HG02884 (cell line): Measurements from ENCODE around the gene ATP9A.
"Not testable (repeated sequence)": the region's sequence is repeated elsewhere in the genome, so short reads cannot be mapped to it uniquely, and the experiment has no call there.

Experiments used
- ATAC-seq: cut with Tn5 transposase; IDR thresholded peaks from one replicate; pipeline ENCODE4 v1.9.1; 2021; ENCODE audit warnings: mild to moderate bottlenecking, moderate library complexity; ENCODE audit not compliant: unreplicated experiment

ATP9A gene

GRCh38 chr20:51697096-51697826 is 70.9 kb downstream of the ATP9A start:
- no peak for ATAC-seq

GRCh38 chr20:51696304-51697071 is 71.7 kb downstream of the ATP9A start:
- no peak for ATAC-seq

- ATAC-seq = no peak
Observed at GRCh38 chr20:51695574-51696303, 72.5 kb downstream of the ATP9A start.

GRCh38 chr20:51692806-51693400 is 75.3 kb downstream of the ATP9A start:
- ATAC-seq = no peak

DNA sequence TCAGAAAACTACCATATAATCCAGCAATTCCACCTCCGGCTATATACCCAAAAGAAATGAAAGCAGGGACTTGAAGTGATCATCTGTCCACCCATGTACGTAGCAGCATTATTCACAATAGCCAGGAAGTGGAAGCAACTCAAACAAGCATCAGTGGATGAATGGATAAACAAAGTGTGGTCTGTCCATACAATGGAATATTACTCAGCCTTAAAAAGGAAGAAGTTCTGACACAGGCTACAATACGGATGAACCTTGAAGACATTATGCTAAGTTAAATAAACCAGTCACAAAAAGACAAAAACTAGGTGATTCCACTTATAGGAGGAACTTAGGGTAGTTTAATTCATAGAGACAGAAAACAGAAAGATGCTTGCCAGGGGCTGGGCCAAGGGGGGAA is 76.5 kb downstream of the ATP9A start:
- no peak for ATAC-seq

DNA sequence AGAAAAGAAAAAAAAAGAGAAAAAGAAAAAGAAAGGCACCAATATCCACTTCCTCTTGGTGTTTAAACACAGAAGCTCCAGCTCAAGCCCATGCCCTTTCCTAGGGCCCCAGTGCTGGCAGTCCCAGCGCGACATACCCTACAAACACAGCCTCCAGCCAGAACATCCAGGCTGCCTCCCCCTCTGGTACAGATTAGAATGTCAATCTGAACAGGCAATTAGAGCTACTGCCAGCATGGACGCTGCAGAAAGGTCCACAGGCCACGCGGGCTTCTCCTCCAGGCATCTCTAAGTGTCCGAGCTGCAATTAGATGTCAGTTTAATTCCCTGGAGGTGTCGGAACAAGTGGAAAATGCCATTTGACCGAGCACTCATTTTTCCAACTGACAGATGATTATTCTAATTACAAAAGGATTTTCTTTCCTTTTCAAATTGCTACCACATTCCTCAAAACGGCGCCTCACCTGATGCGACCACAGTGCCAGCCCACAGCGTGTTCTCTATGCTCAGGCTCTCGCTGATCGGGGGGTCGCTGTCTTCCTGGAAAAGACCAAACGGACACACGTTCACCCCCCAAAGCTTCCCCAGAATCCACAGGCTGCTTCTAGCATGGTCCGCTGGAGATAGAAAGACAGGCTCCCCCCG is 79.5 kb downstream of the ATP9A start:
- no peak for ATAC-seq

DNA sequence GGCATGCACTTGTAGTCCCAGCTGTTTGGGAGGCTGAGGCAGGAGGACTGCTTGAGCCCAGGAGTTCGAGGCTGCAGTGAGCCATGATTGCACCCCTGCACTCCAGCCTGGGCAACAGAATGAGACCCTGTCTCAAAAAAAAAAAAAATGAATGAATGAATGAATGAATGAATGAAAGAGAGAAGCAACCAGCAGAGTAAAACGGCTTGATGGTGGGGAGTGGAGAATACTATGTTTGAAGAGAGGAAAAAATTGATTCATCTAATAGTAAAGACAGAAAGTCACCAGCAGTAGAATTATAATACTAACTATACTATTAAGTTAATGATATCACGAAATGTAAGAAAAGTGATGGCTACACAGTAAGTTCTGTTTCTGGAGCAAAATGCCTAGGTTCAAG is 80.6 kb downstream of the ATP9A start:
- ATAC-seq = no peak

GRCh38 chr20:51687108-51687507 is 81.1 kb downstream of the ATP9A start:
- ATAC-seq = no peak

- not testable (repeated sequence) for ATAC-seq
Observed at GRCh38 chr20:51685494-51685893, 82.7 kb downstream of the ATP9A start.

GRCh38 chr20:51680067-51680749 is 88.0 kb downstream of the ATP9A start:
- no peak for ATAC-seq

GRCh38 chr20:51679254-51679921 is 88.8 kb downstream of the ATP9A start:
- no peak for ATAC-seq

- no peak for ATAC-seq
Observed at GRCh38 chr20:51678026-51678697, 90.0 kb downstream of the ATP9A start.

- ATAC-seq = no peak
Observed at GRCh38 chr20:51668947-51669346, 99.2 kb downstream of the ATP9A start.

- ATAC-seq = no peak
Observed at GRCh38 chr20:51668515-51668914, 99.7 kb downstream of the ATP9A start.

DNA sequence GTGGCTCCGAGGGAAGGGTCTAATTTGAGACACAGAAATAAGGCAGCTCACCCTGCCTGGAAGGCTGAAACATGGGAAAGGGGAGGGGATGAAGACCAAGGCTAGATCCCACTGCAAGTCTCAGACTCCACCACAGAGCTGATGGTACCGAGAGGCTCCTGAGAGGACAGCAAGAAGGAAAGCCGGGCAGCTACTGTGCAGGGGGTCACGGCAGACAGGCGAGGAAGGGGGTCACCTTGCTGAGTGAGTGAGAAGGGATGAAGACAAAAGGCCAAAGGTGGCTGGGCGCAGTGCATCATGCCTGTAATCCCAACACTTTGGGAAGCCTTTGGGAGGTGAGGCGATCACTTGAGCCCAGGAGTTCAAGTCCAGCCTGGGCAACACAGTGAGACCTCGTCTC is 100.7 kb downstream of the ATP9A start:
- no peak for ATAC-seq

- no peak for ATAC-seq
Observed at GRCh38 chr20:51667002-51667408, 101.2 kb downstream of the ATP9A start.

GRCh38 chr20:51666126-51666525 is 102.1 kb downstream of the ATP9A start:
- ATAC-seq = no peak

- ATAC-seq = no peak
Observed at GRCh38 chr20:51665543-51666118, 102.6 kb downstream of the ATP9A start.
